Kidney (tissue), 14 donors: Measurements from ENCODE around the gene CDC37L1. TPM values are rescaled to one million over a fixed set of nuclear protein-coding genes. Genes with fewer than 3 reads are reported as not detected.

Source experiments
- DNase-seq, 5 donors: peaks; one replicate each; pipeline ENCODE4 v3.0.0-alpha.2; 2013 to 2020
- FAIRE-seq: peaks from 2 replicates; lab custom pipeline; 2012; peaks lifted over from hg19 to GRCh38; lab: Jason Lieb, UNC
- H3K27ac ChIP-seq, 2 donors: one replicate each; pipeline ENCODE4 v1.7.0; 2013; ENCODE audit warnings: low read depth in 2 of 2, low read length in 2 of 2, inconsistent platforms in 1 of 2
- H3K27me3 ChIP-seq: one replicate; pipeline ENCODE4 v1.7.1; 2013; ENCODE audit warnings: low read length, inconsistent platforms; ENCODE audit not compliant: control insufficient read depth, insufficient read depth
- H3K36me3 ChIP-seq, 3 donors: one replicate each; pipeline versions ENCODE4 v1.7.0 to v1.7.1; 2013; ENCODE audit warnings: low read length in 3 of 3, control low read depth in 1 of 3, inconsistent platforms in 1 of 3; ENCODE audit not compliant: insufficient read depth in 3 of 3, control insufficient read depth in 2 of 3
- H3K4me1 ChIP-seq, 3 donors: one replicate each; pipeline versions ENCODE4 v1.7.0 to v1.7.1; 2013; ENCODE audit warnings: low read length in 3 of 3, inconsistent platforms in 1 of 3, low read depth in 1 of 3; ENCODE audit not compliant: control insufficient read depth in 2 of 3, insufficient read depth in 2 of 3
- H3K4me3 ChIP-seq, 3 donors: one replicate each; pipeline versions ENCODE4 v1.7.0 to v1.8.1; 2013; ENCODE audit warnings: low read length in 3 of 3, control low read depth in 1 of 3, inconsistent platforms in 1 of 3
- H3K9ac ChIP-seq, 3 donors: one replicate each; pipeline versions ENCODE4 v1.7.0 to v1.7.1; 2013; ENCODE audit warnings: low read length in 3 of 3, control low read depth in 1 of 3, inconsistent platforms in 1 of 3
- H3K9me3 ChIP-seq, 3 donors: one replicate each; pipeline versions ENCODE4 v1.7.0 to v1.7.1; 2013; ENCODE audit warnings: low read length in 3 of 3, control low read depth in 1 of 3, inconsistent platforms in 1 of 3; ENCODE audit not compliant: control insufficient read depth in 2 of 3, insufficient read depth in 1 of 3
- intact Hi-C: fragments of 100-400 bp; cut with DNase I; formaldehyde crosslinking; loops from one replicate; pipeline ENCODE4 v1.11.1; 2022
- polyA plus RNA-seq: library from polyadenylated mRNA; stranded (reverse); fragments of 350-450 nt; fragmentation: Illumina TruSeq; extraction: RNeasy Lipid Tissue Mini Kit (QIAGEN cat#74804); gene quantifications from one replicate; pipeline ENCODE4 v1.2.3, GENCODE V29; 2014; ENCODE audit warnings: low read depth, low replicate concordance; ENCODE audit not compliant: insufficient read depth
- total RNA-seq: library from RNA; stranded (reverse); fragmentation: NEBNext Ultra II Directional; extraction: Animal tissue kit (Norgen Biotek cat#: 25700); gene quantifications from one replicate; pipeline ENCODE4 v1.2.1, GENCODE V29; 2021
- TF ChIP-seq, protein P1 (sequence below): IDR thresholded peaks from 3 replicates; pipeline ENCODE4 v1.5.1; 2012; ENCODE audit warnings: mild to moderate bottlenecking, moderate library complexity, borderline replicate concordance; ENCODE audit not compliant: insufficient read depth; ENCODE audit errors: extremely low read depth
- donor health status: control.
- donor health status: control.
- donor health status: control.
- donor health status: control.
- donor health status: control.
- donor health status: DM: yes; HTN: yes; CAD: no.
- donor health status: Normal renal cell carcinoma (clear cell type).

Gene CDC37L1
- total and polyA plus RNA-seq, 2 donors from 2014 or later = 16.9 to 24.7 TPM

GRCh38 chr9:4725706-4726442 is 46.5 kb downstream of the CDC37L1 start:
- no peak overlapping the region for H3K4me3 ChIP-seq
- no peak for DNase-seq
- H3K4me1 ChIP-seq = no peaks in the 10 kb centered on the region
- TF ChIP-seq, protein P1, sequence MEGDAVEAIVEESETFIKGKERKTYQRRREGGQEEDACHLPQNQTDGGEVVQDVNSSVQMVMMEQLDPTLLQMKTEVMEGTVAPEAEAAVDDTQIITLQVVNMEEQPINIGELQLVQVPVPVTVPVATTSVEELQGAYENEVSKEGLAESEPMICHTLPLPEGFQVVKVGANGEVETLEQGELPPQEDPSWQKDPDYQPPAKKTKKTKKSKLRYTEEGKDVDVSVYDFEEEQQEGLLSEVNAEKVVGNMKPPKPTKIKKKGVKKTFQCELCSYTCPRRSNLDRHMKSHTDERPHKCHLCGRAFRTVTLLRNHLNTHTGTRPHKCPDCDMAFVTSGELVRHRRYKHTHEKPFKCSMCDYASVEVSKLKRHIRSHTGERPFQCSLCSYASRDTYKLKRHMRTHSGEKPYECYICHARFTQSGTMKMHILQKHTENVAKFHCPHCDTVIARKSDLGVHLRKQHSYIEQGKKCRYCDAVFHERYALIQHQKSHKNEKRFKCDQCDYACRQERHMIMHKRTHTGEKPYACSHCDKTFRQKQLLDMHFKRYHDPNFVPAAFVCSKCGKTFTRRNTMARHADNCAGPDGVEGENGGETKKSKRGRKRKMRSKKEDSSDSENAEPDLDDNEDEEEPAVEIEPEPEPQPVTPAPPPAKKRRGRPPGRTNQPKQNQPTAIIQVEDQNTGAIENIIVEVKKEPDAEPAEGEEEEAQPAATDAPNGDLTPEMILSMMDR = no peak
- H3K27ac ChIP-seq = no peak overlapping the region
- no peaks in the 10 kb centered on the region for H3K27me3 ChIP-seq
- FAIRE-seq = no peak
- intact Hi-C loops = no loop called here
- H3K9ac ChIP-seq = no peak overlapping the region
- H3K9me3 ChIP-seq = no peaks in the 10 kb centered on the region
- H3K36me3 ChIP-seq = peaks cover 0 to 8% (median 3%) of the 10 kb centered on the region in 3 donors

- Histone ChIP-seq H3K27me3 (no peaks in the 10 kb centered on the region), H3K27ac (no peak overlapping the region), H3K4me3 (no peak overlapping the region), H3K9ac (no peak overlapping the region), H3K9me3 (no peaks in the 10 kb centered on the region), H3K36me3 (peaks cover 0 to 3% (median 2%) of the 10 kb centered on the region in 3 donors), H3K4me1 (no peaks in the 10 kb centered on the region)
- TF ChIP-seq, protein P1 = no peak
- no peak for FAIRE-seq
- intact Hi-C loops = no loop called here
- DNase-seq = peak in 1 of 5 donors; percentile 2
Measured at GRCh38 chr9:4727593-4727992, 48.2 kb downstream of the CDC37L1 start.

DNA sequence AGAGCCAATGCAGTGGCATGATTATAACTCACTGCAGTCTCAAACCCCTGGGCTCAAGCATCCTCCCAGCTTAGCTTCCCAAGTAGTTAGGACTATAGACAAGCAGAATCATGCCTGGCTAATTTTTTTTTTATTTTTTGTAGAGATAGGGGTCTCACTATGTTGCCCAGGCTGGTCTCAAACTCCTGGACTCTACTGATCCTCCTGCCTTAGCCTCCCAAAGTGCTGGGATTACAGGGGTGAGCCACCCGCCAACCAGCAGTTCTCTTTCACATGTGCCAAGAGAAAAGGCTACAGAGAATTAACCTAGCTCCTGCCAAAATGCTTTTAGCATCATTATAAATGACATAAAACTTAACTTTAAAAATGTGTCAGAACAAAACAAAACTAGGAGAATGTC is 53.5 kb downstream of the CDC37L1 start:
- intact Hi-C loops = no loop called here
- no peak overlapping the region for H3K4me3 ChIP-seq
- FAIRE-seq (no peak), DNase-seq (no peak)
- no peaks in the 10 kb centered on the region for H3K27me3 ChIP-seq
- TF ChIP-seq, protein P1 = no peak
- H3K9me3 ChIP-seq = no peaks in the 10 kb centered on the region
- no peaks in the 10 kb centered on the region for H3K36me3 ChIP-seq
- H3K4me1 ChIP-seq = no peaks in the 10 kb centered on the region
- H3K27ac ChIP-seq = no peak overlapping the region
- no peak overlapping the region for H3K9ac ChIP-seq
